ENCODE data around the gene PHC2.
"Not testable (repeated sequence)": the region's sequence is repeated elsewhere in the genome, so short reads cannot be mapped to it uniquely, and the experiment has no call there.

PHC2 gene

GRCh38 chr1:33329600-33330305, 101.1 kb downstream of the PHC2 start:
- DNase-seq, result no peak

GRCh38 chr1:33328817-33329216, 102.1 kb downstream of the PHC2 start:
- no peak for DNase-seq

GRCh38 chr1:33327587-33328325, 103.1 kb downstream of the PHC2 start:
- no peak for DNase-seq

DNA sequence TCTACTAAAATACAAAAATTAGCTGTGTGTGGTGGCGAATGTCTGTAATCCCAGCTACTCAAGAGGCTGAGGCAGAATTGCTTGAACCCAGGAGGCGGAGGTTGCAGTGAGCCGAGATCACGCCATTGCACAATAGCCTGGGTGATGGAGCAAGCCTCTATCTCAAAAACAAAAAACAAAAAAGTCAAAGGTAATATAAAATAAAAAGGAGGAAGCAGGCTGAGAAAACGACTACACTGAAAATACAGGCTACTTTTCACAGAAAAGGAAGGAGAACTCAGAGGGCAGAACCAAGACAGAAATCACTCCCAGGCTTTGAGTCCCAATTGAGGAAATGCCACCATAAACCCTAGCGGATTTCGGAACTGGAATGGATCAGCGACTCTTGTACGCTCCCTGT, 104.1 kb downstream of the PHC2 start:
- no peak for DNase-seq

DNA sequence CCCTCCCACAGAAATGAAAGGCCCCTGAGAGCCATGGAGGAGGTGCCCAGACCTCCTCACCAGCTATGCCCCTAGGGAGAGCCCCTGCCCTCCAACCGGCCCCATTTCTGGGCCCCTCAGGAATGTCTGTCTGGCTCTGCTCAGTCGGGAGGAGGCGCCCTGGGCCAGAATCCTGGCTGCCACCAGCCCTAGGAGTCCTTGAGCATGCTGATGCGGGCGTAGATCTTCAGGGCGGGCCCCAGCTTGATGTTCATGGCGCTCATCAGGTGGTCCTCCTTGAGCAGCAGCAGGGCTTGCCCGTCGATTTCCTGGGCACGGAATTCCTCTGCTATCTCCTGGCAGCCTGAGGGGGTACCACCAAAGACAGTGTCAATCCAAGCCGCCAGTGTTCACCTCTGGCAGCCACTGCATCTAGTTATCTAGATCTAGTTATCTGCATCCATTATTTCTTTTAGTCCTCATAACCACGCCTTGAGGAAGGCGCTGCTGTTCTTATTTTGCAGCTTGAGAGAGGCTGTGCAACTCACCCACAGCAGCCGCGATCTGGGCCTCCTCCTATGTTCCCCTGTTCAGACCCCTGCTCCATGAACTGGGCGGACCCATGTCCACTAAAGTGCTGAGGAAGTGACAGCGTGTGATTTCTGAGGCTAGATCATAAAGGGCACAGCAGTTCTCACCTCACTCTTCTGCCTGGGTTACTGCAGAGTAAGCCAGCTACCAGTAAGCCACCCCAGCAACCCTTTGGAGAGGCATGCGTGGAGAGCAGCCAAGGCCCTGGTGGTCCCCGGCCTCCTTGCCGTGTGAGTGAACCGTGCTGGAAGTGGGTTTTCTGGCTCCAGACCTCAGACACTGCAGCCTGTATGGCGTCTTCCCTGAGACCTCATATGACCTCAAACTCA, 106.0 kb downstream of the PHC2 start:
- no peak for DNase-seq

DNA sequence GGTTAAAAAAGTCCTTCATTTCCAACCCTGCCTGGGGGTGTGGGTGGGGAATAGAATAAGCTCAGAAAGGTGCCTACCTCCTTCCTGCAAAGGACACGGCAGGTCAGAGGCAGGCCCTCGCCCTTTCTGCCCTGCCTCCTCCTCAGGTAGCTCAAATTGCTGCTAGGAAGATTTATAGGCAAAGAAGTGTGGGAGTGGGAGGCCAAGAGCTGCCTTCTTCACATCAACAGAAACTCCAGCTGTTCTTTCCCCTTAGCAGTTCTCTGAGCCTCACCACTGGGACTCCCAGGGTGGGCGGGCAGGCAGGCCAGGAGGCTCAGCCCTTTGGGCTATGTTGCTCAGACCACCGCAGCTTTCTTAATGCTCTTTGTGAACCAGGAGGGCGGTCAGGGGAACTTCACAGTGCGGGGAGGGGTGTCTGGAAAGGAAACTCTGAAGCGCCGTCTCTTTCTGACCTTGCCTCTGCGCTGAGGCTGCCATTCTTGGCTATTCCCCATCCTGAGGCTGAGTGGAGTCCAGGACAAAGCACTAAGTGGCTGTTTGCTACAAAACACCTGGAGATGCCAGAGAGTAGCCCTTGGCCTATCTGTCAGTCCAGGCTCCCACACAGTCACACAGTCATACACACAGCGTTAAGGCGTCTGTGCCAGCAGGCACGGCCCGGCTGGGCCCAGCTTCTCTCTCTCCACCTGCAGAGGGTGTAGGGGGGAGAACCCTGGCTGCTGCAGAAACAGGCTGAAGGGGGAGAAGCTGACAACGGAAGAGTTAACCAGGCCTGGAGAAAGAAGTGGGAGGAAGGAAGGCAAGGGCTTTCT, 107.0 kb downstream of the PHC2 start:
- no peak for DNase-seq

- no peak for DNase-seq
These were observed 107.9 kb downstream of the PHC2 start for GRCh38 chr1:33322870-33323585.

DNA sequence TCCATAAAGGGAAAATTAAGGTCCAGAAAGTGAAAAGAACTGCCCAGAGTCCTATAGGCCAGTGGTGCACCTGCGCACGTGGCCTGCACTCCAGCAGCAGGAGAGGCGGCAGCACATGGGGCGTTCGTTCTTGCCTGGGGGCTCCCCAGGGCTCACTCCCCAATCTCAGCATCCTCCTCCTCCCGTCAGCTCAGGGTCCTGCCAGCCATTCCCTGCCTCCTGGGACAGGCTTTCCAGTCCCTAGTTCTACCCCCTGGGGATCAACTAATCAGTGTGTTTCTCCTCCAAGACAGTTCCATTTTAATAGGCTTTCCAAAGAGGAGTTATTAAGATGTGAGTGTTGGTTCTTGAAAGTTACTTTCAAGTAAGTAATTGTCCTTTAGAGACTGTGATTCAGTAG, 108.8 kb downstream of the PHC2 start:
- no peak for DNase-seq

DNA sequence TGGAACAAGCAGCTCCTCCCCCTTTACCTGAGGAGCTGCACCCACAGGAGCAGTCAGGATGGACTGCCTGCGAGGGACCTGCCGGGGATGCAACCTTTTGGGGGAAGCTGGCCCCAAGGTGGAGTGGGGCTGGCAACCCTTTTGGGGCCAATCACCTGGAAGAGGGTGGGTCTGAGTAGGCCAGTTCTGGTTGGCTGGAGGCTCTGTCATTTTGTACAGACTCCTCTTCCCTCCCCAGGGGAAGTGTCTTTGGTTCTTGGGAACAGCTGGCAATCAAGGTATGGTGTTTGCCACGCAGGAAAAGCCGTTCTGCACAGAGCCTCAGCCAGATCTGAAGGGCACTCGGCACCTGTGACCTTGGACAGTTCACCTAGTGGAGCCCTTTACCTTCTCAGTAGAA, 109.7 kb downstream of the PHC2 start:
- no peak for DNase-seq

DNA sequence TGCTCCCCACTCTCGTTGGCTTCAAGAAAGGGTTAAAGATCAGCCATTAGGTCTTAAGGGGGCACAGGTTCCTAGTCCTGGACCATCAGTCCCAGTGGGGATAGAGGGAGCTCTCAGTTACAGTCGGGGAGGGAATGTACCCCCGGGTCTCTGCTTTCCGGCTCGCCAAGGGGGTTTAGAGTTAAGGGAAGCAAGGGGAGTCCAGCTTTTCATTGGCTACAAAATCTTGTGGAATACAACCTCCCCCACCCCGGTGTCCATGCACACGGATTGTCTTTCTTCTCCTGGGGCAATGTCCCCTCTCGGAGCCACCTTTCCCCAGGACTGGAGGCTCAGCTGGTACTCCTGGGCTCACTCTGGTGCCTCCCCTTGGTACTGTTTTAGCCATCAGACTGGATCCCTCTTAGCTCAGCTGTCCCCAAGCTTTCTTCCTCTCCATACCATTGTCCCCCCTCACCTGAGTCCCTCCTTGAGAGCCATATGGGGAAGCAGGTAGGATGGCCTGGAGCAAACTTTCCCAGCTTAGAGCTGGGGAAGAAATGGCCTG, 110.2 kb downstream of the PHC2 start, which contains the start of gene A3GALT2:
A3GALT2 (minus strand) TSS at position 480 of the 547 bp plus-strand sequence; CDS start at position 480, 0 bp downstream.
- DNase-seq, result no peak

DNA sequence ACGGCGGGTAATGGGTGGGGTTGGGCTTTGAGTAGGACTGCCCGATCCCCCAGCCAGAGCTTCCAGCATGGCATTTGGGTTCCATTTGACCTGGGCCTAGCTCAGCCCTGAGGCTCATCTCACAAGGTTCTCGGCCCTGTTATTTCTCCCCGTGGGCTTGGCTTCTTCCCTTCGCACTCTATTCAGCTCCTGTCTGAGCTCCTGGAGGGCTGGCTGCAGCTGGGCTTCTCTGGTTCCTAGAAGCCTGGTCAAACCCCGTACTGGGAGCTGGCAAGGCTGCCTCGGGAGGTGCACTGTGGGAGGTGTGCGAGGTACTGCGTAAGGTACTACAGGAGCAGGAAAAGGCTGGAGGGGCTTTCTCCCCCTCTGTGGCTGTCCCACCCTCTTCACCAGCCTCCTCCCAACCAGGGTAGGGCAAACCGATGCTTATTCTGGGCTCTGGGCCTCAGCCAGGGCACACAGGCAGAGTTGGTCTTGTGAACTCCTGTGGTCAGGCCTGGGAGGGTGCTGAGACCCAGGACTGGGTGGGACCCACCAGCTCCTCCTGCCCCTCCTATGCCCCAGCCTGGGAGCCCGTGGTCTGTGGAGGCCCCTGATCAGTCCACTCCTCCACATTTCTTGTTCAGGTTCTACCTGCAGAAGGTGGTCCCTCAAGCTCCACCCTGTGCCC, 110.8 kb downstream of the PHC2 start:
- DNase-seq, result no peak

DNA sequence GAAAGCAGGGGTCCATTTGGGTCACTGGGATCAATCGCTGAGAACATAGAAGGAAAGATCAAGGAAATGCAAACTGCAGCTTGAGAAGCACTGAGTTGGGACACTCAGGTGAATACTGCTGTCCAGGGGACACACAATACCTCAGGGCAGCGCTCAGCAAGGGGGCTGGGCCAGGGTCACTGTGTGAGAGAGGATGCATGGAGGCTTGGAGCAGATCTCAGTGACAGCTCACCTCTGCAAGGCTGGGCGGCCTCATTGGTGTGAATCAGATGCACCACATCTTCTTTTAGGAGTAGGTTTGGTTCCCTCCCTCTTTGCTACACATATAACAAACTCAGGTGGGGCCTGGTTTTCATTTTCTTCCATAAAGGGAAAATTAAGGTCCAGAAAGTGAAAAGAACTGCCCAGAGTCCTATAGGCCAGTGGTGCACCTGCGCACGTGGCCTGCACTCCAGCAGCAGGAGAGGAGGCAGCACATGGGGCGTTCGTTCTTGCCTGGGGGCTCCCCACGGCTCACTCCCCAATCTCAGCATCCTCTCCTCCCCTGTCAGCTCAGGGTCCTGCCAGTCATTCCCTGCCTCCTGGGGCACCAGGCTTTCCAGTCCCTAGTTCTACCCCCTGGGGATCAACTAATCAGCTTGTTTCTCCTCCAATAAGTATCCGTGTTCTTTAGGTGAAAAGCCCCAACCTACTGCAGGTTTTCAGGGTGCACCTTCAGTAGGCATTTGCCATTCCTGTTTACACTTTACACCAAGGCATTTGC, 111.5 kb downstream of the PHC2 start:
- DNase-seq, result no peak

- DNase-seq, result no peak
These were observed 112.9 kb downstream of the PHC2 start for GRCh38 chr1:33317946-33318345.

DNA sequence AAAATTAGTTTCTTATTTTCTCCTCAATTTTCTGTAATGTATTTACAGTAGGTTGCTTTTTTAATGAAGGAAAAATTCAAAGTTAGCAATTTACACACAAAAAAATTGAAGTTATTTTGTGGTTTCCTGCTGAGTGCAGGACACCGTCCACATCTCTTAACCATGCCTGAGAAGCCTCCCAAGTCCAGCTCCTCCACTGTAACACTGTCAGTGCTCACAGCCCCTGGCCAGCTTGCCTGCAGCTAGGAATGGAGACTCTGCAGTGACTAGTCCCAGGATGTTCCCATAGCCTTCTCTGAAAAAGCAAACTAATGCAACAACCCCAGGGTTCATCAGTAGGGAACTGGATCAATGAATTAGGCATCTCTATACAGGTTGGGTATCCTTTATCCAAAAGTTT, 113.5 kb downstream of the PHC2 start:
- DNase-seq, result no peak

DNA sequence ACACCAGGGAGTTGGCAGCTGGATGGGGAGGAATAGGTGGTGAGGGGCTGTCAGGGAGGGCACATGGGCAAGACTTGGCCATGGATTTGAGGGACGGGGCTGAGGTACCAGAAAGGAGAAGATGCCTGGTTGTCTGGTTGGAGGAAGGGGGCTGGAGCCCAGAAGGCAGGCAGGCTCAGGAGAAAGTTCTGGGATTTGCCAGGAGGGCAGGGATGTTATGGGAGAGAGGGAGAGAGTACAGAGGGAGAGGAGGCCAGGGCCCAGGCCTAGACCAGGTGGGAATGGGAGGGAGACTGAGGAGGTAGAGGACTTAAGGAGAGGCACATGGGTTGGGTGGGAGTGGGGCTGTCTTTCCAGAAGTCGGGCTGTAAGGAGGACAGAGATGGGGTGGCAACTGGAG, 114.3 kb downstream of the PHC2 start:
- DNase-seq, result no peak

DNA sequence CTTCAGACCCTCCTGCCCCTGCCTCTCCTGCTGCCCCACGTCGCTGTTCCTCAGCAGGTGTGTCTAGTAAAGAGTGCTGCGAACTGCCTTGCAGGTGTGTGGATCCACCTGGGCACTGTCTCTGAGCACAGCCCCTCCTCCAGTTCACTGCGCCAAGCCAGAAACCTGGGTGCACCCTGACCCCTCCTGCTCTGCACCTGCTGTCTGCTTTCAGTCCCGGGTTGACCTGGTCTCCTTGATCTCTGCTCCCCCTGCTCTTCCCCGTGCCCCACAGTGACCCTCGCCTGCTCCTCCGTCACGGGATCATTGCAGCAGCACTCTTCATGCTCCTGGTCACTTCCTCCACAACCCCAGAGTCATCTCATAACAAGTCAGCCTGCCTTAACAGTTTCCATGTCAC, 116.5 kb downstream of the PHC2 start:
- no peak for DNase-seq

- no peak for DNase-seq
These were observed 118.5 kb downstream of the PHC2 start for GRCh38 chr1:33312413-33312749.

DNA sequence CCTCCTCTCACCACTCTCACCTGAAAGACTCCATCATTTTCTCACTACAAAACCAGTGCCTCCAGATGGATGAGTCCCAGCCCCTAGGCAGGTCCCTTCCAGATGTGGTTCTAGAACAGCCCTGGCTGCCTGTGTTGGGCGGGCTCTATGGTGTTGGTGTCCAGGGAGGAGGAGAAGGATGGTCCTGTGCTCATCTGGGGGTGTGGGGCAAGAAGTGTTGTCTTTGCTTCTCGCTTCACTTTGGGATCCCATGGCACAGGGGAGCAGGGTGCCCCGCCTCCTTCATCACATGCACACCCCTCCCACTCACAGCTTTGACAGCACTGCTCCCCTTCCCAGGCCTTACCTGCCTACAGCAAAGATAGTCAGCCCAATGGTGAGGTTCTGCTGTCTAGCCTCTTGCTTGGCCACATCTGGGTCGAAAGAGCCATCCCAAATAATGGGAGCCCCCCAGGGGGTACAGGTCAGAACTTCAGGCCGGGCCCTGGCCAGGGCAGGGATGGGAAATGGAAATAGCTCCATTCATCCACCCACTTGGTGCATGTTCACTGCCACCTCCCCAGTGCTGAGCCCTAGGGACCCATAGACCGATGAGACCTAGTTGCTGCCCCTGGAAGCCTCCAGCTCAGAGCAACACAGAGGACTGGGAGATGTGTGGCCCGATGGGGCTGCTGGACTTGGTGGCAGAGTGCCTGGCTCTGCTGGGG, 119.0 kb downstream of the PHC2 start:
- no peak for DNase-seq

DNA sequence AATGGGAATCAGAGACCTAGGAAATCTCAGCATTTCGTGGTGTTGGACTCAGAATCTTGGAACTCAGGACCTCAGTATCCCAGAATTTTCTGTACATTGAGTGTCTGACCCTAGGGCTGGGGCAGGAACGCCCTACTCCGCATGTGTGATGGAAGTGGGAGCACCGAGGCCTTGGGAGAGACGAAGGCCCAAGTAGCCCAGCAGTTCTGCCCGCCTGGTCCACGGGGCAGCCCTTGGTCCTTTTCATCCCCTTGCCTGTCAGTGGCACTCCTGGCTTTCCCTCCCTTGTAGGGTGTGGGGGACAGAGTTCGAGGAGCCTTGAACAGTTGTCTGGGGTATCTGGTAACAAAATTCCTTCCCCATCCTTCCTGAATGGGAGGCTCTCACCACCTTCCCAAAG, 120.2 kb downstream of the PHC2 start:
- DNase-seq, result no peak

DNA sequence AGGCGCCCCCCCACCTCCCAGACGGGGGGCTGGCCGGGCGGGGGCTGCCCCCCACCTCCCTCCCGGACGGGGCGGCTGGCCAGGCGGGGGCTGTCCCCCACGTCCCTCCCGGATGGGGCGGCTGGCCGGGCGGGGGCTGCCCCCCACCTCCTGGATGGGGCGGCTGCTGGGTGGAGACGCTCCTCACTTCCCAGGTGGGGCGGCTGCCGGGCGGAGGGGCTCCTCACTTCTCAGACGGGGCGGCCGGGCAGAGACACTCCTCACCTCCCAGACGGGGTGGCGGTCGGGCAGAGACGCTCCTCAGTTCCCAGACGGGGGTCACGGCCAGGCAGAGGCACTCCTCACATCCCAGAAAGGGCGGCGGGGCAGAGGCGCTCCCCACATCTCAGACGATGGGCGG, 121.5 kb downstream of the PHC2 start:
- DNase-seq, result not testable (repeated sequence)
